Measurements from ENCODE around the gene KIR3DL2.
"Not testable (repeated sequence)": the region's sequence is repeated elsewhere in the genome, so short reads cannot be mapped to it uniquely, and the experiment has no call there.

KIR3DL2 gene

DNA sequence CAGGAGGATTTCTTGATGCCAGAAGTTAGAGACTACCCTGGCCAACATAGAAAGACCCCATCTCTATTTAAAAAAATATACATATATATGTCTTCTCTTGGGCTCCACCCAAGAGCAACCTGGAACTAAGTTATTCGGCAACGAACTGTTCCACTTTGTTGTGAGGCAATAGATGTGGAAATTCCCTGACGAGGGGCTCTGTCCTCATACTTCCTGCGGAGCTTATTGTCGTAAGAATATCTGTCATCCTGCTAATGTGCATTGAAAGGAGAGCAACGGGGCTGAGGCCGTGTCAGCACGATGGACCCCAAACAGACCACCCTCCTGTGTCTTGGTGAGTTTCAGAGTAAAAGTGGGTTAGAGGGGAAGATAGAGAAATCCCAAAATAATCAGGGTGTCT lies 23.7 kb downstream of the KIR3DL2 start, which contains the start of gene FCAR:
TSS of gene FCAR (plus strand) at position 246 of the 400 bp plus-strand sequence. CDS start at position 301, 55 bp downstream.
- no peak for DNase-seq

DNA sequence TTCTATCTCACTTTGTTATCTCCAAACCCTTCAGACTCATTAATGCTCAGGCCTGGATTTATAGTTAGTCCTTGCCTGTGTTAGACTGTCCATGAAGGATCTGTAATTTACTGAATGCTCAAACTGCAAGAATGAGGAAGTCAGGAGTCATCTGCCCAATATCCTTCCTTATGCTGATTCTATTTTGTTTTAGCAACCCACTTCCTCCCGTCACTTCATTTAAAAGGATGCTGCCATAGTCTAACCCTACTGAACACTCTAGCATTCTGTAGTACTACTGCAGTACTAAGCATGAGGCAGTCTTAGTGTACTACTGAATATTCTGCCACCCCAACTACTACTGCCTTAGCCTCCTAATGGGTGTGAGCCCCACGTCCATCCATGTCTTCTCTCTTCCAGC lies 25.3 kb downstream of the KIR3DL2 start:
- no peak for DNase-seq

DNA sequence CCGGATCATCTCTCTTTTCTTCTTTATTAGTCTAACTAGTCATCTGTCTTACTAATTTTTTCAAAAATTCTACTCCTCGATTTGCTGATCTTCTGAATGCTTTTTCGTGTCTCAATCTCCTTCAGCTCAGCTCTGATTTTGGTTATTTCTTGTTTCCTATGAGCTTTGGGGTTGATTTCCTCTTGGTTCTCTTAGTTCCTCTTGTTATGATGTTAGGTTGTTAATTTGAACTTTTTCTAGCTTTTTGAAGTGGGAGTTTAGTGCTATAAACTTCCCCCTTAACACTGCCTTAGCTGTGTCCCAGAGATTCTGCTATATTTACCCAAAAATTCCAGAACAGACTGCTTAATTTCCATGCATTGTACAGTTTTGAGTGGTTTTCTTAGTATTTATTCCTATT lies 27.2 kb downstream of the KIR3DL2 start:
- no peak for DNase-seq

DNA sequence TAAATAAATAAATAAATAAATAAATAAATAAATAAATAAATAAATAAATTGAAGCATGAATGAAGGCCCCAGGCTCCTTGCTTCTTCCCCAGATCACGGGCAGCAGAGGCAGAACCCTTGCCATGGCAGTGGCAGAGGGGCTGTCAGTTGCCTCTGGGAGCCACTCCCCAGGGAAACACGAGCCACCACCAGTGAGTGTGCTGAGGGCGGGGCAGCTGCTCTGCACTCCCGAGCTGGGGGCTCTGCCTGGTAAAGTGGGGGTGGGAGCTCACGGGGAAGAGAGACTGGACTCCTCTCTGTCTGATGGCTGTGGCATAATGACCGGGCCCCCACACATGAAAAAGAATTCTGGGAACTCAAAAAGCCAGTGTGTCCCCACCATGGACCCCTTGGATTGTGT lies 31.6 kb downstream of the KIR3DL2 start:
- no peak for DNase-seq

DNA sequence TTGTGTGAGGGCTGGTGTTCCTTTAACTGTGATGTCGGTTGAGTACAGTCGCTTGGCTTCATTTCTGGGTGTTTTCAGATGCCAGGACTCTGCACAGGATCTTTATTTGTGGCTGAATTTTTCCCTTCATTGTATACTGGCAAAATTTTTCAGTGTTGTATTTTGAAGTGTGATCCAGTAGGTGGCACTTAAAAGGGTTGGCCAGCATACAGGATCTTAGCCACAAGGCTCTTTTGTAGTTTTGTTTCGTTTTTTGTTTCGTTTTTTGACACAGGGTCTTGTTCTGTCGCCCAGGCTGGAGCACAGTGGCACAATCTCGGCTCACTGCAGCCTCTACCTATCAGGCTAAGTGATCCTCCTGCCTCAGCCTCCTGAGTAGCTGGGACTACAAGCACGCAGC lies 32.5 kb downstream of the KIR3DL2 start:
- DNase-seq = peak; percentile 31

DNA sequence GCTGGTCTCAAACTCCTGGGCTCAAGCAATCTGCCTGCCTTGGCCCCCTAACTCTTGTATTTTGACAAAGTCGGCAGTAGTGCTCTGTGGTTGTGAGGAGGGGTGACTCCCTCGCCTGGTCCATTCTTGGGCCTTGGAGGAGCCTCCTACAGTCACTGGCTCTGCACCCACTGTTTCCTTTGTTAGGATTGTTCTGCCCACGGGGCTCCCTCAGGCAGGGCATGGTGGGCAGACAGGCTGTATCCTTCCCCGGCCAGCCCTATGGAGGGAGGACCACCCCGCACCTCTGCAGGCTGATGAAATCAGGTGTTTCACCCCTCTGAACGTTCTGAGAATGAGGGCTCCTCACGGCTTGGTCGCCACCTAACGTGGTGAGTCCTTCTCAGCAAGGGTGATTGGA lies 33.0 kb downstream of the KIR3DL2 start:
- no peak for DNase-seq

DNA sequence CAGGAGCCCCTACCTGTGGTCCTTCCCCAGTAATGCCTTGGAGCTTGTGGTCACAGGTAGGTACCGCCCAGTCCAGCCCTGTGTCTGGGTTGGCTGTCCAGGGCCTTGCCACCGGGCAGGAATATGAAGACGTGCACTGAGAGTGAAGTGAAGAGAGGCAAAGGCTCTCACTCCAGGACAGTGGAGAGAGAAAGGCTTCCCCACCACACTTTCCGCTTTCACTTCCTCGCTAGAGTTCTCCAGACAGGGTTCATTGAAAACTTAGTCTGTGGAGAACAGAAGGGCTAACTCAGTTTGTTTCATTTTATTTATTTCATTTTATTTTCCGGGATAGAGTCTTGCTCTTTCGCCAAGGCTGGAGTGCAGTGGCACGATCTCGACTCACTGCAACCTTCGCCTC lies 38.0 kb downstream of the KIR3DL2 start:
- no peak for DNase-seq

DNA sequence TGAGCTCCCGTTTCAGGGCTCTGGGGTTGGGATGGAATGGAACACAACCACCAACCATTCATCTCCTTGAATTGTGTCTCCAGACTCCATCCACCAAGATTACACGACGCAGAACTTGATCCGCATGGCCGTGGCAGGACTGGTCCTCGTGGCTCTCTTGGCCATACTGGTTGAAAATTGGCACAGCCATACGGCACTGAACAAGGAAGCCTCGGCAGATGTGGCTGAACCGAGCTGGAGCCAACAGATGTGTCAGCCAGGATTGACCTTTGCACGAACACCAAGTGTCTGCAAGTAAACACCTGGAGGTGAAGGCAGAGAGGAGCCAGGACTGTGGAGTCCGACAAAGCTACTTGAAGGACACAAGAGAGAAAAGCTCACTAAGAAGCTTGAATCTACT lies 39.3 kb downstream of the KIR3DL2 start:
- DNase-seq = no peak

DNA sequence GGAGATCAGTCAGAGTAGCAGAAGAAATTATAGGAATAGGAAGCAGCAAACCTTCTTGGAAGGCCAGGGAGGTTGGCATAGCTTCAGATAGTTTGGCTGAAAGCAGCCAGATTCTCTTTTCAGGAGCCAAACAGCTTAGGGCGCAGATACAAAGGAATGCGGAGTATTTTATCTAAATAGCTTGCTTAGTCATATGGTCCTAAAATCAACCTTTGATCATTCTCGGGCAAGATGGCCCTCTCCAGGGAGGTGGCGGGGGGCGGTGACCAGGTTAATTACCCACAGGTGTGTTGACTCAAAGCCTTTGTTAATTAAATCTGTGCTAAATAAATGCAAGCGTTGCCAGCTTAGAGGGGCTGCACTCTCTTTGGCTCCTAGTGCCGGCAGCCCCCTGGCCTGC lies 43.2 kb downstream of the KIR3DL2 start:
- DNase-seq = no peak

DNA sequence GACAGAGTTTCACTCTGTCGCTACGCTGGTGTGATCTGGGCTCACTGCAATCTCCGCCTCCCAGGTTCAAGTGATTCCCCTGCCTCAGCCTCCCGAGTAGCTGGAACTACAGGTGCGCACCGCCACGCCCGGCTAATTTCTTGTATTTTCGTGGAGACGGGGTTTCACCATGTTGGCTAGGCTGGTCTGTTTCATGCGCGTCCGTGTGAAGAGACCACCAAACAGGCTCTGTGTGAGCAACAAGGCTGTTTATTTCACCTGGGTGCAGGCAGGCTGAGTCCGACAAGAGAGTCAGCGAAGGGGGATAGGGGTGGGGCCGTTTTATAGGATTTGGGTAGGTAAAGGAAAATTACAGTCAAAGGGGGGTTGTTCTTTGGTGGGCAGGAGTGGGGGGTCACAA lies 43.9 kb downstream of the KIR3DL2 start:
- DNase-seq = not testable (repeated sequence)

DNA sequence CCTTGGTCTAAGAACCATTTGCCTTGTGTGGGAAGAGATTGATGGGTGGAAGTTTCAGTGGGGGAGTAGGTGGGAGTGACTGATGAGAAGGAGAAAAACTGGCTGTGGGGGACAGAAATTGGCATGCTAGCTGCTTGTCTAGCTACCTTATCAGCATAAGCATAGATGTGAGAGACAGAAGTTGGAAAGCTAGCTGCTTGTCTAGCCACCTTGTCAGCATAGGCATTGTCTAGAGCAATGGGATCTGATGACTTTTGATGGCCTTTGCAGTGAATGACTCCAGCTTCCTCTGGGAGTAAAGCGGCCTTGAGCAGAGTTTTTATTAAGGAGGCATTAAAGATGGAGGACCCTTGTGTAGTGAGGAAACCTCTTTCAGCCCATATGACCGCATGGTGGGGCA lies 45.8 kb downstream of the KIR3DL2 start:
- no peak for DNase-seq

DNA sequence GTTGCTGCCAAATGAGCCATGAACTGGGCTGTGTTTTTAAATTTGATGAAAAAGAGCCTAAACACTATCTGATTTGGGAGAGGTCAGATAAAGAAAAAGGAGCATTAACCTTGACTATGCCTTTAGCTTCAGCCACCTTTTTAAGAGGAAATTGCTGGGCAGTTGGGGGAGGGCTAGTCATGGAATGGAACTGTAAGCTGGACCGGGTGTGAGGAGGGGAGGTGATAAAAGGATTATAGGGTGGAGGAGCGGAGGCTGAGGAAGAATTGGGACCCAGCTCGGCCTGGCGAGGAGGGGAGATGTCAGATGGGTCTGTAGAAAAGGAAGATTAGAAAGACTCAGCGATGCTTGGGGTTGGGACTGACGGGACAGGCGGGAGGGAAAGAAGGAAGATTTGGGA lies 48.4 kb downstream of the KIR3DL2 start:
- DNase-seq = not testable (repeated sequence)

DNA sequence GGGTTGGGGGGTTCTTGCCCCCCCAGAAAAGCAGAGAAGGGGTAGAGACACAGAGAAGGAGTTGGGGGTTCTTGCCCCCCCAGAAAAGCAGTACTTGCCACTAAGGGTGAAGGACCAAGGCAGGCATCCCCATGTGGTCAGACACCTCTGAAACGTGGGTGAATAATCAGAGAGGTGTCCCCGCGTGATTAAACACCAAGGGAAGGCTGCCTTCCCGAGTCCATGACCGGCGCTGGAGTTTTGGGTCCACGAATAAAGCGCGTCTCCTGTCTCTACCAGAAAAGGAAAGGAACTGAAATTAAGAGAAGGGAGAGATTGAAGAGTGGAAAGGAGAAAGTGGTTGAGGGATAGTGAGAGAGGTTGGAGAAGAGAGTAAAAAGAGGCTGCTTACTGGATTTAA lies 49.4 kb downstream of the KIR3DL2 start:
- not testable (repeated sequence) for DNase-seq

DNA sequence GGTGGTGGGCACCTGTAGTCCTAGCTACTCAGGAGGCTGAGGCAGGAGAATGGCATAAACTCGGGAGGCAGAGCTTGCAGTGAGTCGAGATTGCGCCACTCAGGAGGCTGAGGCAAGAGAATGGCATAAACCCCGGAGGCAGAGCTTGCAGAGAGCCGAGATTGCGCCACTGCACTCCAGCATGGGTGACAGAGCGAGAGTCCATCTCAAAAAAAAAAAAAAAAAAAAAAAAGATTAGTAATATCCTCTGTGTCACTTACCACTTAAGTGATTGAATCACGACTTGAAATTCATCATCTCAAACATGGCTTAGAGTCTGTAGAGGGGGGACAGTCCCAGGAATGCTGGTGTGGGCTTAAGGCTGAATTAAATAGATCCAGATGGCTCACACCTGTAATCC lies 50.9 kb downstream of the KIR3DL2 start:
- peak; percentile 67 for DNase-seq

DNA sequence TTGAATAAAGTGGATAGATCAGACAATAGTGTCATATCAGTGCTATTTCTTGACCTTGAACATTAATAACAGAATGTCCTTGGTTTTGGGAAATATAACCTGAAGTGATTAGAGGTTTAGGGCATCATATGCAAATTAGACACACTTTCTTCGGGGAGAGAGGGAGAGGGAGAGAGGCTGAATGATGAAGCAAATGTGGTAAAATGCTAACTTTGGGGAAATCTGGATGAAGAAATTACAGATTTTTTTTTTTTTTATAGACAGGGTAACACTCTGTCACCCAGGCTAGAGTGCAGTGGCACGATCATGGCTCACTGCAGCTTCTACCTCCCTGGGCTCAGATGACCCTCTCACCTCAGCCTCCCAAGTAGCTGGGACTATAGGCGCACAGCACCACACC lies 51.8 kb downstream of the KIR3DL2 start:
- no peak for DNase-seq

DNA sequence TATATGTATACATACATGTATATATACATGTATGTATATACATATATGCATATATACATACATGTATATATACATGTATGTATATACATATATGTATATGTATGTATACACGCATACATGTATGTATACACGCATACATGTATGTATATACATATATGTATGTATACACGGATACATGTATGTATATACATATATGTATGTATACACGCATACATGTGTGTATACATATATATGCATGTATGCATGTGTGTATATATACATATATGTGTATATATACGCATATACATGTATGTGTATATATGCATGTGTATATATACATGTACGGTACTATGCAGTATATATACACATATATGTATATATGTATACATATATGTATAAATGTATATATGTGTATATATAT lies 53.1 kb downstream of the KIR3DL2 start:
- DNase-seq = no peak

DNA sequence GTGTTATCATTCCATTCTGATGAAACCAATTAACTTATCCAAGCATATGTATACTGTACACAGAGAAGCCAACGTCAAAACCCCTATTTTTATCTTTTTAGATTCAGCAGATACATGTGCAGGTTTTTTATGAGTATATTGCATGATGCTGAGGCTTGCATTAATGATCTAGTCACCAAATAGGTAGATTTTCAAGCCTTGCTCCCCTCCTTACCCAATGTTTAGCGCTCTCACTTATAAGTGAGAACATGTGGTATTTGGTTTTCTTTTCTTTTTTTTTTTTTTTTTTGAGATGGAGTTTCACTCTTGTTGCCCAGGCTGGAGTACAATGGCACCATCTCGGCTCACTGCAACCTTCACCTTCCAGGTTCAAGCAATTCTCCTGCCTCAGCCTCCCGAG lies 54.0 kb downstream of the KIR3DL2 start:
- DNase-seq = not testable (repeated sequence)

DNA sequence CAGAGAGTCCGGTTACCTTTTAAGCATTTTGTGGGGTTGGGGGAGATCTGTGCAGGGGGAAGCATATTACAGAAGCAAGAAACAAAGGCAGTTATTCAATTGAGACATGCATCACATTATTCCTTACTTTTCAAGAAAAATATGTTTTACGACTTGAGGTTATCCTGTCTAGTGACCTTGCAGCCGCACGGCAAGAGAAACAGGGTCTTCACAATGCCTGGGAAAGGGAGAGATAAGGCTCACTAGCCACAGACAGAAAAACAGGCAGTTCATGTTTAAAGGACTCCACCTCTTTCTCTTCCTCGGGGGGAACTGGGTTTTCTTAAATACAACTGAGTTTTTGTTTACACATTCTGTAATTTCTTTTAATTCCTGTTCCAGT lies 55.2 kb downstream of the KIR3DL2 start:
- DNase-seq = no peak

DNA sequence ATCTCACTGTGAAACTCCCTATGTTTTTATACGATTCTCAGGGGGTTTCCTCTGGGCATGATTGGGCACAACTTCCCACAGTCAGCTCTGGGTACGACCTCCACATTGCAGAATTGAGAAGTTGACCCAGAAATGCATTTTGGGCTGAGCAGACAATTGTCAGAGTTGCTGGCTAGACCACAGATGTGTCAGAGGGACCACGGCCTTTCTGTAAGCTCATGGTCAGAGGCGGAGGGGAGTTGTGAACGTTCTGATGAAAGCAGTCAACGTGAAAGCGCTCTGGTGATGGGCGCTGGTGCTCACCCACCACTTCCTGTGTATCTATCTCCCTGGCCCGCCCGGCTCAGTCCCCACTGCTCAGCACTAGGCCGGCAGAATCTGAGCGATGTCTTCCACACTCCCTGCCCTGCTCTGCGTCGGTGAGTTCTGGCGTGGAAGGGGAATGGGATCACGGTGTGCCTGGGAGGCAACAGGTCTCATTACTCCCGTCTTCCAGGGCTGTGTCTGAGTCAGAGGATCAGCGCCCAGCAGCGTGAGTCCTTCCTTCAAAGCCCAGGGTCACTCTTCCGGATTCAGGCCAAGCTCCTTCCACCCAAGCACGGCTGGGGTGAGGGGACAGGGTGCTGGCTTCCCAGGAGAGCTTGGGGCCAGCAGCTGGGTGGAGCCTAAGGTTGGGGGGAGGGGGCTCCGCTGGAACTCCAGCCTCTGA lies 55.7 kb downstream of the KIR3DL2 start, which contains the start of gene NCR1:
TSS of gene NCR1 (plus strand) at position 346 of the 709 bp plus-strand sequence. CDS start at position 386, 40 bp downstream.
- peak; percentile 88 for DNase-seq

DNA sequence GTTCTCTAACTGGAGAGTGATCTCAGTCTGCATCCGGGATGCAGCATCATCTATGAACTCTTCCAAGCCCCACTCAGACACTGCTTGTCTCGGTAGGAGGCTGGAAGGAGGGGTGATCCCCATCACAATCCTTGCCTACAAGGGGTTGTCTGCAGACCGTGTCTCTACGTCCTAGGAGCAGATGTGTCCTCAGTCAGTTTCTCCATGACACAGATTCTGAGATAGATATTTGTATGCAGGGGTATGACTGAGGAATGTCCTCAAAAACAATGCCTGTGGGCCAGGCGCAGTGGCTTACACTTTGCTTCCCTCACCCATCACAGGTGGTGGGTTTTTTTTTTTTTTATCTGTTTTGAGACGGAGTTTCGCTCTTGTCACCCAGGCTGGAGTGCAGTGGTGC lies 56.6 kb downstream of the KIR3DL2 start:
- peak; percentile 27 for DNase-seq

DNA sequence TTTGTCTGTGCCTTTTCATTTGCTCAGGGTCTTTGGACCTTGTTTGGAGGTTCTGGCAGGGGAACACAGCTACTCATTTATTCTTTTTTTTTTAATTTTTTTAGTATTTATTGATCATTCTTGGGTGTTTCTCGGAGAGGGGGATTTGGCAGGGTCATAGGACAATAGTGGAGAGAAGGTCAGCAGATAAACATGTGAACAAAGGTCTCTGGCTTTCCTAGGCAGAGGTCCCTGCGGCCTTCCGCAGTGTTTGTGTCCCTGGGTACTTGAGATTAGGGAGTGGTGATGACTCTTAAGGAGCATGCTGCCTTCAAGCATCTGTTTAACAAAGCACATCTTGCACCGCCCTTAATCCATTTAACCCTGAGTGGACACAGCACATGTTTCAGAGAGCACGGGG lies 57.7 kb downstream of the KIR3DL2 start:
- DNase-seq = not testable (repeated sequence)
